ENCODE results near the gene TADA2B. TPM values are rescaled to one million over a fixed set of nuclear protein-coding genes. Genes with fewer than 3 reads are reported as not detected.

Gene TADA2B
- total and polyA plus RNA-seq, 7 donors = 13.8 to 22.7 (median 16.6) TPM

DNA sequence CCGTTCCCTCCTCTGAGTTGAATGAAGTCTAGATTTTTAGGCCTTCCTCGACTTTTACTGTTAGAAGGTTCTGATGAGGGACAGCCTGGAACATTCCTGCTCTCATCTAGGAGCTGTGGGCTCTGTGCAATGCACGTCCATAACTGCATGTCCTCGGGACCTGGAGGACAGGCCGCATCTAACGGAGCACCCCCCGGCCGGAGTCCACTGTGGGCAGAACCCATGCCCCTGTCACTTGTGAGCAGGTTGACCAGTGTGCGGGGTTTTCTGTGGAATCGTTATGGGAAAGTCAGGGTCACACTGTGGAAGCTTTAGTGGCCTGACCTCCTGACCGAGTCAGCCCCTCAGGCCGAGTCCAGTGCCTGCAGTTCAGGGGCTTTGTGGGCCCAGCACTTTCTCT is 19.3 kb upstream of the TADA2B start:
- Histone ChIP-seq H3K9me3 (no peaks in the 10 kb centered on the region), H3K4me1 (no peaks in the 10 kb centered on the region), H3K27me3 (no peaks in the 10 kb centered on the region), H3K36me3 (peaks cover 0 to 82% (median 13%) of the 10 kb centered on the region in 4 donors), H3K4me3 (no peak overlapping the region), H3K27ac (no peak overlapping the region)
- TF ChIP-seq EP300 (IDR thresholded peaks at IDR 0.05) (no peak), POLR2AphosphoS5 (IDR thresholded peaks at IDR 0.05) (no peak), POLR2A (IDR thresholded peaks at IDR 0.05) (no peak)
- TF ChIP-seq, protein P1, sequence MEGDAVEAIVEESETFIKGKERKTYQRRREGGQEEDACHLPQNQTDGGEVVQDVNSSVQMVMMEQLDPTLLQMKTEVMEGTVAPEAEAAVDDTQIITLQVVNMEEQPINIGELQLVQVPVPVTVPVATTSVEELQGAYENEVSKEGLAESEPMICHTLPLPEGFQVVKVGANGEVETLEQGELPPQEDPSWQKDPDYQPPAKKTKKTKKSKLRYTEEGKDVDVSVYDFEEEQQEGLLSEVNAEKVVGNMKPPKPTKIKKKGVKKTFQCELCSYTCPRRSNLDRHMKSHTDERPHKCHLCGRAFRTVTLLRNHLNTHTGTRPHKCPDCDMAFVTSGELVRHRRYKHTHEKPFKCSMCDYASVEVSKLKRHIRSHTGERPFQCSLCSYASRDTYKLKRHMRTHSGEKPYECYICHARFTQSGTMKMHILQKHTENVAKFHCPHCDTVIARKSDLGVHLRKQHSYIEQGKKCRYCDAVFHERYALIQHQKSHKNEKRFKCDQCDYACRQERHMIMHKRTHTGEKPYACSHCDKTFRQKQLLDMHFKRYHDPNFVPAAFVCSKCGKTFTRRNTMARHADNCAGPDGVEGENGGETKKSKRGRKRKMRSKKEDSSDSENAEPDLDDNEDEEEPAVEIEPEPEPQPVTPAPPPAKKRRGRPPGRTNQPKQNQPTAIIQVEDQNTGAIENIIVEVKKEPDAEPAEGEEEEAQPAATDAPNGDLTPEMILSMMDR (IDR thresholded peaks at IDR 0.05) = no peak
- intact Hi-C loops (cut with DNase I) = no loop called here
- 94 to 95% methylated on average over 12 of the region's 12 CpGs for WGBS, 2 donors
- DNase-seq = no peak

DNA sequence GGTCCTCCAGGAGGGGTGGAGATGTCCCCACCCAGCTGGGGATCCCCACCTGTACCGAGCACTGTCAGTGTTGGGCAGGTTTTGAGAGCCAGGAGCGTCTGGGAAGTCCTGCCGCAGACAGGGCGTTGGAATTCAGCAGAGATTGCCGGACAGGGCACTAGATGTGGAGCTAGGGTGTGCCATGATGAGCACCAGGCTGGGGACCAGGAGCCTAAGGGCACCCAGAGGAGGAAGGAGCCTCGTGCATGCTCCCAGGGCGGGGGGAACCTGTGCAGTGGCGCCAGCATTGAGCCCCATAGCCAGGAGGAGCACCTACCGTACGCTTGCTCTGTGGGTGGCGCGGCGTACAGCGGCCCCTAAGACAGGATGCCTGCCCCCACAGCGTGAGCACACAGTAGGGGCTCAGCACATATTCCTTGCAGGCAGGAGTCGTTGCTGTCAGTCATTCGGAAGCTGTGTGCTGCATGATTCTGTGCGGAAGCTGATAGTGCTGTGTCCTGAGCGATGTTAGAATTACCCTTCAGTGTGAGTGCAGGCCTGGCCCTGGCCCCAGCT is 18.8 kb upstream of the TADA2B start:
- TF ChIP-seq POLR2AphosphoS5 (IDR thresholded peaks at IDR 0.05) = no peak
- TF ChIP-seq, protein P1 (IDR thresholded peaks at IDR 0.05) = no peak
- no peak for TF ChIP-seq EP300 (IDR thresholded peaks at IDR 0.05)
- TF ChIP-seq POLR2A (IDR thresholded peaks at IDR 0.05) = no peak
- H3K4me3 ChIP-seq = no peak overlapping the region
- no peak overlapping the region for H3K27ac ChIP-seq
- peaks cover 0 to 82% (median 15%) of the 10 kb centered on the region in 4 donors for H3K36me3 ChIP-seq
- H3K4me1 ChIP-seq = no peaks in the 10 kb centered on the region
- DNase-seq = no peak
- no peaks in the 10 kb centered on the region for H3K27me3 ChIP-seq
- intact Hi-C loops (cut with DNase I) = no loop called here
- no peaks in the 10 kb centered on the region for H3K9me3 ChIP-seq
- 90 to 93% methylated on average over 19 of the region's 19 CpGs for WGBS, 2 donors

DNA sequence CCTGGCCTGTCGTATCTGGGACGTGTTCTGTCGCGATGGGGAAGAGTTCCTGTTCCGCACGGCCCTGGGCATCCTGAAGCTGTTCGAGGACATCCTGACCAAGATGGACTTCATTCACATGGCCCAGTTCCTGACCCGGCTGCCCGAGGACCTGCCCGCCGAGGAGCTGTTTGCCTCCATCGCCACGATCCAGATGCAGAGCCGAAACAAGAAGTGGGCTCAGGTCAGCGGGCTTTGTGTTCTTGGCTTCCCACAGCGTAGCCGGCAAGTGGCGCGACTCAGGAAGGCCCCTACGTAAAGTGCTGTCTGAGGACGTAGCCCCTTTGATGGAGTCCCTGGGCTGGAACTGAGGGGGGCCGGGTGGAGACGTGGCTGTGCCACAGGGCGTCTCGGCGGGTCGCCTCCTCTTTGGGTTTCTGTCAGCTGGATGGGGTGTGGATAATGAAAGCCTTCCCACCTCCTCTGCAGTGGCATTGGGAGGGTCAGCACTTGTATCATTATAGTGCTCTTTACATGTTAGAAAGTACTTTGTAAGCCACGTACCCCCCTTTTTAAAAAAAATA is 18.1 kb upstream of the TADA2B start:
- Histone ChIP-seq H3K27ac (no peak overlapping the region), H3K36me3 (peaks cover 0 to 89% (median 20%) of the 10 kb centered on the region in 4 donors), H3K27me3 (no peaks in the 10 kb centered on the region), H3K9me3 (no peaks in the 10 kb centered on the region), H3K4me3 (no peak overlapping the region), H3K4me1 (no peaks in the 10 kb centered on the region)
- DNase-seq = no peak
- intact Hi-C loops (cut with DNase I) = no loop called here
- TF ChIP-seq EP300 (IDR thresholded peaks at IDR 0.05) (no peak), POLR2AphosphoS5 (IDR thresholded peaks at IDR 0.05) (no peak), POLR2A (IDR thresholded peaks at IDR 0.05) (no peak)
- TF ChIP-seq, protein P1 (IDR thresholded peaks at IDR 0.05) = no peak
- 92 to 94% methylated on average over 28 of the region's 28 CpGs for WGBS, 2 donors

DNA sequence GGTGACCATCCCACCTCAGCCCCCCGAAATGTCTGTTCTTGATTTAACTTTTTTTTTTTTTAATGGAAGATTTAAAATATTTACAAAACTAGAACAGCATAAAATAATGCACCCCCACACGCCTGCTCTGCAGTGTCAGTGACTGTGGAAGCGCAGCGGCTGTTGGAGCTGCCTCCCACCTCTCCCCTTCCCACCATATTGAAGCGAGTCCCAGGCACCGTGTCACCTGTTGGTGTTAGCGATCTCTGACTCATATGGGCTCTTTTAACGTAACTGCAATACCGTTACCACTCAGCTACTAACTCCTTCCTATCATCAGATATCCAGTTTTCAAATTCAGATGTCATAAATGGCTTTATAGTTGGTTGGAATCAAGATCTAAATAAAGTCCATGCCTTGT is 17.1 kb upstream of the TADA2B start:
- TF ChIP-seq, protein P1 (IDR thresholded peaks at IDR 0.05) = no peak
- TF ChIP-seq POLR2A (IDR thresholded peaks at IDR 0.05) (no peak), POLR2AphosphoS5 (IDR thresholded peaks at IDR 0.05) (no peak), EP300 (IDR thresholded peaks at IDR 0.05) (no peak)
- 95% methylated on average over 9 of the region's 9 CpGs for WGBS, 2 donors
- no peak for DNase-seq
- peaks cover 0 to 91% (median 26%) of the 10 kb centered on the region in 4 donors for H3K36me3 ChIP-seq
- intact Hi-C loops (cut with DNase I) = no loop called here
- no peaks in the 10 kb centered on the region for H3K27me3 ChIP-seq
- H3K27ac ChIP-seq = no peak overlapping the region
- no peak overlapping the region for H3K4me3 ChIP-seq
- no peaks in the 10 kb centered on the region for H3K4me1 ChIP-seq
- H3K9me3 ChIP-seq = no peaks in the 10 kb centered on the region

Data from sigmoid colon (tissue), 7 donors.